HPDE6-E6E7 (cell line): Measurements from ENCODE around the gene RTCB.

Source experiments
- DNase-seq: peaks from one replicate; pipeline ENCODE4 v3.0.0; 2011; ENCODE audit warnings: missing footprints; ENCODE audit errors: extremely low spot score

RTCB gene

GRCh38 chr22:32339190-32340012, 72.6 kb downstream of the RTCB start:
- no peak for DNase-seq

- no peak for DNase-seq
Observed at GRCh38 chr22:32338757-32339156, 73.3 kb downstream of the RTCB start.
